Heart right ventricle (tissue), 16 donors: ENCODE data around the gene OR1B1. TPM values are rescaled to one million over a fixed set of nuclear protein-coding genes. Genes with fewer than 3 reads are reported as not detected.
"Not testable (repeated sequence)": the region's sequence is repeated elsewhere in the genome, so short reads cannot be mapped to it uniquely, and the experiment has no call there.

Experiments used
- ATAC-seq, 8 donors: fragments of 200-7000 bp; cut with Tn5 transposase; one replicate each; pipeline ENCODE4 v1.9.1; 2020; ENCODE audit warnings: mild to moderate bottlenecking in 8 of 8, moderate library complexity in 8 of 8, moderate number of reproducible peaks in 1 of 8
- DNase-seq, 2 donors: peaks; one replicate each; pipeline ENCODE4 v3.0.0-alpha.2; 2020
- H3K27ac ChIP-seq, 10 donors: fragments of 200-600 bp; sonication (generic) in 2 of 10; one replicate each; pipeline versions ENCODE4 v1.5.0 to v1.8.0; 2020 to 2022; ENCODE audit warnings: mild to moderate bottlenecking in 3 of 10
- H3K27me3 ChIP-seq, 7 donors: fragments of 200-600 bp; one replicate each; pipeline ENCODE4 v1.8.0; 2021 to 2022; ENCODE audit warnings: mild to moderate bottlenecking in 2 of 7
- H3K36me3 ChIP-seq, 9 donors: fragments of 200-600 bp; sonication (generic) in 1 of 9; one replicate each; pipeline versions ENCODE4 v1.5.0 to v1.8.0; 2020 to 2022; ENCODE audit warnings: mild to moderate bottlenecking in 2 of 9
- H3K4me1 ChIP-seq, 9 donors: fragments of 200-600 bp; sonication (generic) in 1 of 9; one replicate each; pipeline versions ENCODE4 v1.5.0 to v1.8.0; 2020 to 2022; ENCODE audit warnings: mild to moderate bottlenecking in 4 of 9
- H3K4me3 ChIP-seq, 10 donors: fragments of 200-600 bp; sonication (generic) in 2 of 10; one replicate each; pipeline versions ENCODE4 v1.5.0 to v1.8.0; 2020 to 2022; ENCODE audit warnings: mild to moderate bottlenecking in 7 of 10, moderate library complexity in 2 of 10
- H3K9me3 ChIP-seq, 11 donors: fragments of 200-600 bp in 10 of 11; sonication (generic) in 2 of 11; one replicate each; pipeline versions ENCODE4 v1.5.0 to v1.8.0; 2013 to 2022; ENCODE audit warnings: mild to moderate bottlenecking in 2 of 11, control low read depth in 1 of 11, moderate library complexity in 1 of 11
- CTCF ChIP-seq, 9 donors: fragments of 200-600 bp; sonication (generic) in 2 of 9; IDR thresholded peaks; one replicate each; pipeline versions ENCODE4 v1.5.0 to v1.8.0; 2021 to 2022; ENCODE audit warnings: antibody characterized with exemption in 9 of 9, mild to moderate bottlenecking in 5 of 9, moderate library complexity in 1 of 9
- WGBS, 2 donors: extraction: QIAGEN DNeasy Blood & Tissue Kit; methylation state at CpG; one replicate each; pipeline ENCODE4 v1.1.7; 2013; ENCODE audit warnings: inconsistent platforms in 1 of 2; 5-methylcytosine and 5-hydroxymethylcytosine counted together
- intact Hi-C, 10 donors: fragments of 100-400 bp; cut with DNase I; formaldehyde crosslinking; loops; one replicate each; pipeline versions ENCODE4 v1.11.1 to v1.14.2; 2022
- polyA plus RNA-seq, 2 donors: library from polyadenylated mRNA; stranded (reverse); fragments of 200-250 nt; gene quantifications; one replicate each; pipeline ENCODE4 v1.2.3, GENCODE V29; 2013
- total RNA-seq, 10 donors: library from RNA; stranded (reverse); fragmentation: NEBNext Ultra II Directional in 3 of 10; extraction: Animal tissue kit (Norgen Biotek cat#: 25700) in 3 of 10; gene quantifications; one replicate each; pipeline versions ENCODE4 v1.2.1 to v1.2.4, GENCODE V29; 2021 to 2023
- donor health status: Arrhythmogenic right ventricular cardiomyopathy.
- donor health status: ischemic (EF 13 %, LVEDD 7.1; RV severe dilation, severe dysfunction).
- donor health status: healthy with polysubstance abuse.
- donor health status: DM: no; HTN: yes; CAD: no.
- donor health status: DM: no; HTN: no; CAD: no.
- donor health status: ischemic (EF 25% LVEDD 6.9; RV normal size, moderate dysfunction).
- donor health status: ischemic (EF 25% LVEDD 5.7; RV mildly dilated, moderate dysfunction).
- donor health status: healthy.
- donor health status: DM: yes; HTN: yes; CAD: no.
- donor health status: Ischemic cardiomyopathy.
- donor health status: ischemic (EF 35%, LVEDD 5.7; RV mildly dilated, moderate dysfunction).
- donor health status: nonischemic (EF 11% LVEDD 7.7; RV severe dilation, severe dysfunction).
- donor health status: DM: yes; HTN: yes; CAD: no.
- donor health status: PGD.
- donor health status: ischemic (EF 29% LVEDD 5.4; RV normal size, mild dysfunction).
- donor health status: nonischemic (EF 23%, LVEDD 6.1; RV moderate dilation, normal function).

OR1B1 gene
- total and polyA plus RNA-seq, 12 donors = not detected

- Histone ChIP-seq H3K4me3 (no peak within 1 kb of the TSS), H3K4me1 (no peaks in the 10 kb centered on the region), H3K36me3 (no peaks in the 10 kb centered on the region), H3K27me3 (no peaks in the 10 kb centered on the region), H3K27ac (no peak within 1 kb of the TSS), H3K9me3 (peaks cover 0 to 11% (median 0%) of the 10 kb centered on the region in 11 donors)
- intact Hi-C loops = no loop called here
- 91 to 93% methylated on average over 1 of the region's 1 CpG for WGBS, 2 donors
- ATAC-seq (no peak), DNase-seq (no peak)
- no peak for TF ChIP-seq CTCF (IDR thresholded peaks at IDR 0.05)
Measured at GRCh38 chr9:122614362-122614761, 43.1 kb downstream of the OR1B1 start, which contains the start of gene OR1Q1. Gene OR1Q1 (plus strand): TSS chr9:122614738. CDS start chr9:122614738, 0 bp downstream.

GRCh38 chr9:122609804-122610203 lies 47.6 kb downstream of the OR1B1 start:
- 44 to 47% methylated on average over 4 of the region's 4 CpGs for WGBS, 2 donors
- H3K27ac ChIP-seq = no peak overlapping the region
- ATAC-seq = no peak

GRCh38 chr9:122606587-122606986 lies 50.8 kb downstream of the OR1B1 start:
- H3K27ac ChIP-seq = no peak overlapping the region
- no peak for TF ChIP-seq CTCF (IDR thresholded peaks at IDR 0.05)
- H3K4me3 ChIP-seq = no peak overlapping the region
- WGBS, 2 donors = 71 to 85% methylated on average over 1 of the region's 1 CpG
- no peaks in the 10 kb centered on the region for H3K4me1 ChIP-seq
- H3K9me3 ChIP-seq = peaks cover 0 to 11% (median 0%) of the 10 kb centered on the region in 11 donors
- no peak for DNase-seq
- no peak for ATAC-seq
- peaks cover 0 to 3% (median 0%) of the 10 kb centered on the region in 7 donors for H3K27me3 ChIP-seq
- no peaks in the 10 kb centered on the region for H3K36me3 ChIP-seq
- intact Hi-C loops = no loop called here

More at GRCh38 chr9:122609804-122610203, 47.6 kb downstream of the OR1B1 start:
- H3K4me3 ChIP-seq = no peak overlapping the region
- no peak for DNase-seq
- no peaks in the 10 kb centered on the region for H3K36me3 ChIP-seq
- intact Hi-C loops = no loop called here
- peaks cover 0 to 3% (median 0%) of the 10 kb centered on the region in 7 donors for H3K27me3 ChIP-seq
- H3K4me1 ChIP-seq = no peaks in the 10 kb centered on the region
- TF ChIP-seq CTCF (IDR thresholded peaks at IDR 0.05) = no peak
- H3K9me3 ChIP-seq = no peaks in the 10 kb centered on the region

- intact Hi-C loops = no loop called here
- Histone ChIP-seq H3K4me3 (no peak overlapping the region), H3K9me3 (peaks cover 0 to 12% (median 0%) of the 10 kb centered on the region in 11 donors), H3K27ac (no peak overlapping the region), H3K4me1 (no peaks in the 10 kb centered on the region), H3K27me3 (peaks cover 0 to 3% (median 0%) of the 10 kb centered on the region in 7 donors), H3K36me3 (no peaks in the 10 kb centered on the region)
- ATAC-seq = no peak
- 17 to 24% methylated on average over 1 of the region's 1 CpG for WGBS, 2 donors
- no peak for TF ChIP-seq CTCF (IDR thresholded peaks at IDR 0.05)
- DNase-seq = no peak
Measured at GRCh38 chr9:122605691-122606090, 51.7 kb downstream of the OR1B1 start.

GRCh38 chr9:122583284-122583683 lies 74.1 kb downstream of the OR1B1 start, which contains the start of gene OR1L8:
Gene OR1L8 (minus strand): TSS chr9:122583384. CDS start chr9:122568477, 14,907 bp downstream.
- H3K4me1 ChIP-seq, H3K27me3 ChIP-seq, ATAC-seq, H3K27ac ChIP-seq, H3K9me3 ChIP-seq, intact Hi-C loops, H3K4me3 ChIP-seq, DNase-seq, H3K36me3 ChIP-seq: not testable (repeated sequence)
- WGBS, 2 donors = 86 to 90% methylated on average over 8 of the region's 8 CpGs
